ENCODE data around the gene GRN. TPM values are rescaled to one million over a fixed set of nuclear protein-coding genes. Genes with fewer than 3 reads are reported as not detected.

GRN gene
- total and polyA plus RNA-seq, 2 of the 8 experiments (the other 6 are each of a cell fraction or from before 2014, with no cell fraction given) = 108 to 387 TPM

GRCh38 chr17:44360144-44360533 lies 15.0 kb downstream of the GRN start:
- Histone ChIP-seq H3K79me2 (ENCODE audit: control insufficient read depth in 1 of 2, insufficient read depth in 2 of 2, low read length in 2 of 2) (peaks cover 0 to 7% of the 10 kb centered on the region in 2 experiments; a peak in 1 of 4 replicates), H3K4me1 (replicated peaks in 1 of 4; ENCODE audit: control insufficient read depth in 3 of 4, insufficient read depth in 4 of 4, low read length in 3 of 4) (peaks cover 9 to 25% (median 18%) of the 10 kb centered on the region in 4 experiments), H2BK20ac (ENCODE audit: low read length) (no peak overlapping the region), H3K14ac (ENCODE audit: insufficient read length) (no peak overlapping the region), H2AFZ (ENCODE audit: low read length) (no peak overlapping the region), H3K4me2 (ENCODE audit: insufficient read depth in 1 of 2, low read depth in 2 of 2, low read length in 2 of 2) (no peak overlapping the region; a peak in 1 of 4 replicates), H2AK5ac (ENCODE audit: low read depth, low read length) (no peak overlapping the region), H3K9me3 (ENCODE audit: insufficient read depth in 2 of 2, low read depth in 1 of 2, low read length in 1 of 2) (no peaks in the 10 kb centered on the region), H3K23me2 (ENCODE audit: low read depth, low read length) (peaks cover 2% of the 10 kb centered on the region; the same call in 1 of the 2 replicates), H2BK120ac (replicated peaks; ENCODE audit: low read depth, low read length) (no peak overlapping the region), H3K27ac (ENCODE audit: low read depth, low read length) (no peak overlapping the region), H3K79me1 (ENCODE audit: low read depth, low read length) (peaks cover 12% of the 10 kb centered on the region), H3K4ac (replicated peaks; ENCODE audit: insufficient read length, low read depth, low read length) (no peak overlapping the region), H4K91ac (replicated peaks; ENCODE audit: insufficient read length, low read length) (no peak overlapping the region), H3K36me3 (ENCODE audit: control insufficient read depth in 2 of 4, insufficient read depth in 4 of 4, low read length in 3 of 4) (peaks cover 0 to 6% (median 1%) of the 10 kb centered on the region in 4 experiments; a peak in 1 of 8 replicates), H3K23ac (ENCODE audit: insufficient read length) (no peak overlapping the region), H2BK5ac (ENCODE audit: low read depth, low read length) (no peak overlapping the region), H4K20me1 (replicated peaks in 1 of 2; ENCODE audit: control insufficient read depth in 1 of 2, insufficient read depth in 2 of 2, low read length in 2 of 2) (peaks cover 3 to 27% of the 10 kb centered on the region in 2 experiments), H2BK12ac (ENCODE audit: low read depth, low read length) (no peak overlapping the region), H2BK15ac (ENCODE audit: low read length) (no peak overlapping the region), H4K5ac (ENCODE audit: insufficient read length, low read depth, low read length) (no peak overlapping the region), H3K9ac (replicated peaks in 1 of 4; ENCODE audit: extremely low read depth in 1 of 4, low read depth in 3 of 4, low read length in 3 of 4) (no peak overlapping the region), H4K8ac (ENCODE audit: extremely low read depth, insufficient read depth, low read length) (no peak overlapping the region), H3K56ac (replicated peaks; ENCODE audit: insufficient read length, low read depth, low read length) (no peak overlapping the region), H3K27me3 (replicated peaks in 1 of 4; ENCODE audit: control insufficient read depth in 3 of 4, extremely low read depth in 1 of 4, insufficient read depth in 3 of 4, low read length in 3 of 4) (no peaks in the 10 kb centered on the region), H3K18ac (ENCODE audit: extremely low read depth, low read length) (no peak overlapping the region), H3K4me3 (ENCODE audit: extremely low read depth in 1 of 4, insufficient read depth in 2 of 4, low read depth in 3 of 4, low read length in 4 of 4) (no peak overlapping the region)
- DNase-seq (ENCODE audit: low read depth in 1 of 2, low spot score in 2 of 2) (no peak), FAIRE-seq (no peak)
- TF ChIP-seq SP2 (IDR thresholded peaks at IDR 0.05; ENCODE audit: low read length) = no peak
- TF ChIP-seq SP4 (IDR thresholded peaks at IDR 0.05; ENCODE audit: low read length) = no peak
- TF ChIP-seq CTBP2 (IDR thresholded peaks at IDR 0.05; ENCODE audit: borderline replicate concordance, insufficient read depth, insufficient read length, low read length) = no peak
- TF ChIP-seq BACH1 (IDR thresholded peaks at IDR 0.05; ENCODE audit: low read length) = no peak
- no peak for TF ChIP-seq SUZ12 (IDR thresholded peaks at IDR 0.05; ENCODE audit: low read length)
- no peak for TF ChIP-seq RBBP5 (IDR thresholded peaks at IDR 0.05; ENCODE audit: borderline replicate concordance, low read depth, low read length)
- TF ChIP-seq SP1 (IDR thresholded peaks at IDR 0.05; ENCODE audit: low read depth, low read length) = no peak
- no peak for TF ChIP-seq TCF12 (IDR thresholded peaks at IDR 0.05; ENCODE audit: low read depth, low read length)
- no peak for TF ChIP-seq SIX5 (IDR thresholded peaks at IDR 0.05; ENCODE audit: low read depth, low read length)
- no peak for TF ChIP-seq HDAC6 (IDR thresholded peaks at IDR 0.05; ENCODE audit: low read depth, low read length)
- TF ChIP-seq BRCA1 (IDR thresholded peaks at IDR 0.05; ENCODE audit: low read depth, low read length) = no peak
- WGBS, 2 experiments (ENCODE audit: extremely low coverage in 1 of 2, insufficient coverage in 1 of 2, insufficient read length in 1 of 2, insufficient replicate concordance in 2 of 2, low coverage in 1 of 2, low lambda C conversion rate in 2 of 2, missing lambda C conversion rate in 1 of 2) = 69% methylated on average over 6 of the region's 6 CpGs; no CpG with 5 or more reads in 1 of the 2 experiments
- CTCF ChIA-PET (ENCODE audit: partially characterized antibody) = interaction anchor here (0.7 to 10.1 kb wide), 8 partner anchors 9 to 274 kb away, joined by 3 to 177 read pairs (median 4); partner anchors contain the start of gene GRN
- POLR2A ChIA-PET (ENCODE audit: partially characterized antibody) = interaction anchor here (0.6 to 3.8 kb wide), 7 partner anchors 12 to 1341 kb away, joined by 3 to 13 read pairs (median 3); partner anchors contain the start of genes GPATCH8 and RUNDC3A
